Activated CD8-positive, alpha-beta T cell treated with anti-CD3 and anti-CD28 coated beads for 36 hours (primary cell): ENCODE measurements around the gene CDC20. TPM values are rescaled to one million over a fixed set of nuclear protein-coding genes. Genes with fewer than 3 reads are reported as not detected.

Experiments used
- ATAC-seq: fragments of 200-7000 bp; cut with Tn5 transposase; one replicate; pipeline ENCODE4 v1.10.0; 2021; ENCODE audit warnings: mild to moderate bottlenecking, moderate library complexity
- CTCF ChIA-PET: fragments of 350-600 bp; sonication (Branson Sonifier 250); formaldehyde crosslinking; loops from one replicate; lab custom pipeline; 2021; ENCODE audit warnings: antibody characterized with exemption; lab: Charles Lee
- POLR2A ChIA-PET: fragments of 350-600 bp; sonication (Branson Sonifier 250); formaldehyde crosslinking; loops from one replicate; lab custom pipeline; 2021; ENCODE audit warnings: antibody characterized with exemption; lab: Charles Lee
- DNase-seq: peaks from one replicate; pipeline ENCODE4 v3.0.0-alpha.2; 2020
- H3K27ac Mint-ChIP-seq: one replicate; pipeline ENCODE4 v1.8.0; 2021; ENCODE audit warnings: mild to moderate bottlenecking, mixed read lengths
- H3K27me3 Mint-ChIP-seq: one replicate; pipeline ENCODE4 v1.8.0; 2021; ENCODE audit warnings: mixed read lengths
- H3K36me3 Mint-ChIP-seq: one replicate; pipeline ENCODE4 v1.8.0; 2021; ENCODE audit warnings: low read depth, mixed read lengths
- H3K4me1 Mint-ChIP-seq: one replicate; pipeline ENCODE4 v1.8.0; 2021; ENCODE audit warnings: low read depth, mixed read lengths
- H3K4me3 Mint-ChIP-seq: one replicate; pipeline ENCODE4 v1.8.0; 2021; ENCODE audit warnings: mild to moderate bottlenecking, moderate library complexity, mixed read lengths
- H3K9me3 Mint-ChIP-seq: one replicate; pipeline ENCODE4 v1.8.0; 2021; ENCODE audit warnings: mixed read lengths
- CTCF ChIP-seq: fragments of 200-600 bp; IDR thresholded peaks from one replicate; pipeline ENCODE4 v1.8.0; 2022; ENCODE audit warnings: antibody characterized with exemption, mild to moderate bottlenecking
- intact Hi-C: fragments of 100-400 bp; cut with micrococcal nuclease; formaldehyde crosslinking; loops from one replicate; pipeline ENCODE4 v1.10.0; 2022
- total RNA-seq, 2 experiments: library from RNA; stranded (reverse); gene quantifications; one replicate each; pipeline ENCODE4 v1.2.3, GENCODE V29; 2021

CDC20 gene
- total RNA-seq, 2 experiments from 2014 or later: 160 to 167 TPM

GRCh38 chr1:43312663-43313515 is 45.9 kb upstream of the CDC20 start:
- Mint-ChIP-seq H3K27me3 (no peaks in the 10 kb centered on the region), H3K4me1 (peaks cover under 1% of the 10 kb centered on the region), H3K36me3 (no peaks in the 10 kb centered on the region), H3K9me3 (no peaks in the 10 kb centered on the region), H3K27ac (no peak overlapping the region), H3K4me3 (no peak overlapping the region)
- CTCF ChIA-PET: no interaction called here
- POLR2A ChIA-PET: no interaction called here
- TF ChIP-seq CTCF: no peak
- intact Hi-C loops: no loop called here
- ATAC-seq (no peak), DNase-seq (no peak)

DNA sequence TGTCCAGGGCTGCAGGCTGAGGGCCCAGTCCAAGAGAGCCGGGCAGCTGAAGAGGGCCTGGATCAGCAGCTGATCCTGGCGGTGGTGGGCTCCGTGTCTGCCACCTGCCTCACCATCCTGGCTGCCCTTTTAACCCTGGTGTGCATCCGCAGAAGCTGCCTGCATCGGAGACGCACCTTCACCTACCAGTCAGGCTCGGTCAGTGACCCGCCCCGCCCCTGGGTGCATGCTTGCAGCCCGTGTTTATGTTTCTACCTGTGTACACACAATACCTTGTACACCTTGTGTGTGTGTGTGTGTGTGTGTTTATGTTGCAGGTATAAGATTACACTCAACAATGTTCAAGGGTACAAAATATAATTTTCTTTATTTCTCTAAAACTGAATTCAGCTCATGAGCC is 45.0 kb upstream of the CDC20 start:
- intact Hi-C loops: no loop called here
- no peak overlapping the region for H3K27ac Mint-ChIP-seq
- H3K4me1 Mint-ChIP-seq: peaks cover 4% of the 10 kb centered on the region
- no peak for TF ChIP-seq CTCF
- H3K36me3 Mint-ChIP-seq: no peaks in the 10 kb centered on the region
- ChIA-PET POLR2A (no interaction called here), CTCF (no interaction called here)
- H3K9me3 Mint-ChIP-seq: no peaks in the 10 kb centered on the region
- H3K4me3 Mint-ChIP-seq: no peak overlapping the region
- DNase-seq: no peak
- no peak for ATAC-seq
- H3K27me3 Mint-ChIP-seq: no peaks in the 10 kb centered on the region

- H3K9me3 Mint-ChIP-seq: no peaks in the 10 kb centered on the region
- CTCF ChIA-PET: no interaction called here
- POLR2A ChIA-PET: no interaction called here
Measured at GRCh38 chr1:43314233-43314632, 44.5 kb upstream of the CDC20 start.

DNA sequence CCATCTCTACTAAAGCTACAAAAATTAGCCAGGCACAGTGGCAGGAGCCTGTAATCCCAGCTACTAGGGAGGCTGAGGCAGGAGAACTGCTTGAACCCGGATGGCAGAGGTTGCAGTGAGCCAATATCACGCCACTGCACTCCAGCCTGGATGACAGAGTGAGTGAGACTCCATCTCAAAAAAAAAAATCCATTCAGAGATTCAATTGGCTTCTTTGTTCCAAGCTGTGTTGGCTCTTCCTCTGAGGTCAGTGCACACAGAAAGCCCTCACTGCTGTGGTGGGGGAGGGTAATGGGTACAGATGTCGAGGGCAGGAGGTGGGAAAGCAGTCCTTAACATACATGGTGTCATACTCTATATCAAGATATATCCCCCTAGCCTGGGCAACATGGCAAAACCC is 43.3 kb upstream of the CDC20 start:
- DNase-seq: no peak
- CTCF ChIA-PET: no interaction called here
- Mint-ChIP-seq H3K4me1 (peaks cover 4% of the 10 kb centered on the region), H3K4me3 (no peak overlapping the region), H3K36me3 (no peaks in the 10 kb centered on the region), H3K27ac (no peak overlapping the region), H3K9me3 (no peaks in the 10 kb centered on the region), H3K27me3 (no peaks in the 10 kb centered on the region)
- no peak for ATAC-seq
- POLR2A ChIA-PET: interaction anchor here (0.6 kb wide), 1 partner anchor 96 kb away, joined by 3 read pairs; no protein-coding TSS in a partner anchor
- intact Hi-C loops: no loop called here
- no peak for TF ChIP-seq CTCF

More at GRCh38 chr1:43314233-43314632, 44.5 kb upstream of the CDC20 start:
- Mint-ChIP-seq H3K36me3 (no peaks in the 10 kb centered on the region), H3K27me3 (no peaks in the 10 kb centered on the region), H3K27ac (no peak overlapping the region), H3K4me3 (no peak overlapping the region), H3K4me1 (peaks cover 4% of the 10 kb centered on the region)
- ATAC-seq: no peak
- no peak for DNase-seq
- no peak for TF ChIP-seq CTCF
- intact Hi-C loops: no loop called here

- ATAC-seq (no peak), DNase-seq (no peak)
- no peak overlapping the region for H3K27ac Mint-ChIP-seq
- no peaks in the 10 kb centered on the region for H3K27me3 Mint-ChIP-seq
- POLR2A ChIA-PET: no interaction called here
- CTCF ChIA-PET: no interaction called here
- H3K36me3 Mint-ChIP-seq: no peaks in the 10 kb centered on the region
- peaks cover 4% of the 10 kb centered on the region for H3K4me1 Mint-ChIP-seq
- no peaks in the 10 kb centered on the region for H3K9me3 Mint-ChIP-seq
- TF ChIP-seq CTCF: no peak
- intact Hi-C loops: no loop called here
- no peak overlapping the region for H3K4me3 Mint-ChIP-seq
Measured at GRCh38 chr1:43315963-43316737, 42.6 kb upstream of the CDC20 start.
